Fibroblast of villous mesenchyme (primary cell): ENCODE data around the gene WDR11. TPM values are rescaled to one million over a fixed set of nuclear protein-coding genes. Genes with fewer than 3 reads are reported as not detected.

Experiments
- DNase-seq: peaks from one replicate; pipeline ENCODE4 v3.0.0-alpha.2; 2010; ENCODE audit warnings: low read depth
- H3K4me3 ChIP-seq: 2 replicates; pipeline ENCODE4 v1.5.1; 2011; ENCODE audit warnings: low read depth, mild to moderate bottlenecking, low read length
- total RNA-seq: library from RNA; depleted of rRNA; stranded (reverse); fragments of >200 nt; gene quantifications from 2 replicates; pipeline ENCODE4 v1.2.3, GENCODE V29; 2012
- TF ChIP-seq, protein P1 (sequence below): IDR thresholded peaks from 2 replicates; pipeline ENCODE4 v1.5.1; 2012; ENCODE audit warnings: low read depth, mild to moderate bottlenecking, low read length; ENCODE audit not compliant: insufficient read depth

WDR11 gene
- total RNA-seq, 1 donor, result 85.9 TPM

GRCh38 chr10:120926611-120927010 lies 75.4 kb downstream of the WDR11 start:
- TF ChIP-seq, protein P1, sequence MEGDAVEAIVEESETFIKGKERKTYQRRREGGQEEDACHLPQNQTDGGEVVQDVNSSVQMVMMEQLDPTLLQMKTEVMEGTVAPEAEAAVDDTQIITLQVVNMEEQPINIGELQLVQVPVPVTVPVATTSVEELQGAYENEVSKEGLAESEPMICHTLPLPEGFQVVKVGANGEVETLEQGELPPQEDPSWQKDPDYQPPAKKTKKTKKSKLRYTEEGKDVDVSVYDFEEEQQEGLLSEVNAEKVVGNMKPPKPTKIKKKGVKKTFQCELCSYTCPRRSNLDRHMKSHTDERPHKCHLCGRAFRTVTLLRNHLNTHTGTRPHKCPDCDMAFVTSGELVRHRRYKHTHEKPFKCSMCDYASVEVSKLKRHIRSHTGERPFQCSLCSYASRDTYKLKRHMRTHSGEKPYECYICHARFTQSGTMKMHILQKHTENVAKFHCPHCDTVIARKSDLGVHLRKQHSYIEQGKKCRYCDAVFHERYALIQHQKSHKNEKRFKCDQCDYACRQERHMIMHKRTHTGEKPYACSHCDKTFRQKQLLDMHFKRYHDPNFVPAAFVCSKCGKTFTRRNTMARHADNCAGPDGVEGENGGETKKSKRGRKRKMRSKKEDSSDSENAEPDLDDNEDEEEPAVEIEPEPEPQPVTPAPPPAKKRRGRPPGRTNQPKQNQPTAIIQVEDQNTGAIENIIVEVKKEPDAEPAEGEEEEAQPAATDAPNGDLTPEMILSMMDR, result no peak
- no peak overlapping the region for H3K4me3 ChIP-seq
- no peak for DNase-seq

DNA sequence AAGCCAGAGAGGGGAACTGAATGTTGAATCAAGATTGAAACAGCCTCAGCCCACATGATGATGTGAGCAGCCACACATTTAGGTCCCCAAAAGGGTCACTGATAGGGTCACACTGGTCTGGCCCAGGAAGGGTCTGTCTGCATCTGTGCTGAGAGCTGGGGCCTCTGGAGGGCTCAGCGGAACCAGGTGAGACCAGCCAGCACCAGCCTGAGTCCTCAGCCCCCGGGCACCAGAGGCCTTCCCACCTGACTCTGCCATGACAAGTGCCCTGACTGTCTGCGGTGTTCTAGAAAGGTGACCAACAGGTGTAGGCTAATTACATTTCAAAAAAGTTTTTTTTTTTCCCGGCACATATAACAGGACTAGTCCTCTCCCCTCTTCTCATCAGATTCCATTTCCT lies 76.2 kb downstream of the WDR11 start:
- no peak for DNase-seq
- no peak overlapping the region for H3K4me3 ChIP-seq
- TF ChIP-seq, protein P1, result no peak

DNA sequence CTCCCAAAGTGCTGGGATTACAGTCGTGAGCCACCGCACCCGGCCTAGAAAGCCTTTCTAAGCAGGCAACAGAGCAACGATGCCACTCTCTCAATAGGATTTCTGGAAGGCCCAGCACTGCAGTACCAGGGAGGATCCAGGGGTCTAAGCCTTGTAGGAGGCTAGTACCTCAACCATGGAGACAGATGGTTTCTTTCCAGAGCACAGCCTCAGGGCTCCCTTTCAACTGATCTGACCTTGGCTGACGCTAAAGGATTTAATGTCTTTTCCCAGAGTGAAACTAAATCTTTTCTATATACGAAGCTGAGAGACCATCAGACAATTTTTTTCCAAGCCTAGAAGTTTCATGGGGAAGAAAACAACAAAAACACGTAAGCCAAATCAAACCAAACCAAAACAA lies 78.0 kb downstream of the WDR11 start:
- DNase-seq, result peak; percentile 7
- no peak overlapping the region for H3K4me3 ChIP-seq
- TF ChIP-seq, protein P1, result no peak

- no peak for DNase-seq
- TF ChIP-seq, protein P1, result no peak
- H3K4me3 ChIP-seq, result no peak overlapping the region
These were observed 80.3 kb downstream of the WDR11 start for GRCh38 chr10:120931423-120931822.

DNA sequence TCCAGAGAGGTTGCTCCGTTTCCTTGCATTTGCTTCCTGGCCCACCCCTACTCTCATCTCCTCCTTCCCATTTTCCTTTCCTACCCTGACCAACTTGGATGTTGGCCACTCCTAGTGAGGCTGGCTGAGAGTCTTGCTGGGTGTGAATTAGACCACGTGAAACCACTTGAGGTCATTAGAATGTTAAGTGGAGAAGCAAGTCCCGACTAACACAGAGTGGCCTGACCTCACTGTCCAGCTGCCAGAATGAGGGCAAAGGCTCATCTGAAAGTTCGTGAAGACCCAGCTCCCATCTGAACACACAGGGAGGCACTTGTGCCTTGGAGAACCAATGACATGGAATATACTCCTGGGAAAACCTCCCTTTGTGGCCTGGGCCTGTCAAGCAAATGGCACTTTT lies 80.8 kb downstream of the WDR11 start:
- TF ChIP-seq, protein P1, result no peak
- H3K4me3 ChIP-seq, result no peak overlapping the region
- DNase-seq, result no peak

DNA sequence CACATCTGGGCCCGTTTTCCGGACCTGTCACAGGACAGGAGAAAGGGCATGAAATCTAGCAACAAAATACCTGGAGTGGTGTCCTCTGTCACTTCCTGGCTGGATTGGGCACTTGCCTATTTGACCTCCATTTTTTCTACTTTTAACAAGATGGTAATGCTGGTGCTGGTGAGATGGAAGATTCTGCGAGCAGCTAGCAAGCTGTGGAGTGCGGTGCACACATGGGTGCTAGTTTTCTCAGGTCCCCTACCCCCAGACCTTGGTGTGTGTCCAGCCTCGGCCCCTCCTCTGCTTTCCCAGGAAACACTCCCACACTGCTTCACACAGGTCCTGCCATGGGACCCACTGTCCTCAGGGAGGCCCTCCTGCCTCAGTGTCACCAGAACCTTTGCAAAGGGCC lies 87.7 kb downstream of the WDR11 start:
- H3K4me3 ChIP-seq, result no peak overlapping the region
- TF ChIP-seq, protein P1, result no peak
- DNase-seq, result no peak

DNA sequence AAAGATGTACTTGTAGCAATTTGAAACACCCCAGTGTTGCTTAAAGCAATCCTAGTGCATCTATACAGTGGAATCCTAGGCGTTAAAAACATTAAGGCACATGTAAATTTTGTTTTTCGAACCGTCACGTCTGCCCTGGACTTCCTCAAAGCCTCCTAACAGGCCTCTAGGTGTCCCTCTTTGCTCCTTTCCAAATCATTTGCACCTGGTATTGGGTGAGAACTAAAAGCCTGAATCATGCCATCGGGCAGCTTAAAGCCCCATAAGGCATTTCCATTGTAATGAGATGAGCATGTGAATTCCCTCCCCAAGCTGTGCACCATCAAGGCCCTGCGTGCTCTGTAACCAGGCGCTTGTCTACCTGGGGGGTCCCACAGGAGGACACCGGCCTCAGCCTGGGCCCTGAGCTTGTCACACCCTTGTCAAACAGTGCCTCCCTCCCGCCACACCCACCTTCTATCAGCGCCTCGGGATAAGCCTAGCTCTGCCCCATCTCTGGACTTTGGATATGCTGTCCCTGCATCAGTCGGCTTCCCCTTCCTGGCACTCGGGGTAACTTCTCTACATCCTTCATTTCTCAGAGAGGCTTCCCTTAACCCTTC lies 89.2 kb downstream of the WDR11 start:
- H3K4me3 ChIP-seq, result no peak overlapping the region
- TF ChIP-seq, protein P1, result no peak
- DNase-seq, result no peak
